ENCODE data around the gene CADPS2. TPM values are rescaled to one million over a fixed set of nuclear protein-coding genes. Genes with fewer than 3 reads are reported as not detected.

The CADPS2 gene
- total and polyA plus RNA-seq, 2 of the 8 experiments (the other 6 are each of a cell fraction or from before 2014, with no cell fraction given), result 8.9 to 22.3 TPM

GRCh38 chr7:122864016-122864415 is 22.2 kb downstream of the CADPS2 start:
- no peak overlapping the region for H3K56ac ChIP-seq (replicated peaks; ENCODE audit: insufficient read length, low read depth, low read length)
- H2BK5ac ChIP-seq (ENCODE audit: low read depth, low read length), result no peak overlapping the region
- no peak overlapping the region for H3K9ac ChIP-seq (replicated peaks in 1 of 4; ENCODE audit: extremely low read depth in 1 of 4, low read depth in 3 of 4, low read length in 3 of 4)
- no peak overlapping the region for H4K5ac ChIP-seq (ENCODE audit: insufficient read length, low read depth, low read length)
- no peaks in the 10 kb centered on the region for H3K27me3 ChIP-seq (replicated peaks in 1 of 4; ENCODE audit: control insufficient read depth in 3 of 4, extremely low read depth in 1 of 4, insufficient read depth in 3 of 4, low read length in 3 of 4)
- H3K79me2 ChIP-seq (ENCODE audit: control insufficient read depth in 1 of 2, insufficient read depth in 2 of 2, low read length in 2 of 2), result no peaks in the 10 kb centered on the region
- no peak overlapping the region for H3K4ac ChIP-seq (replicated peaks; ENCODE audit: insufficient read length, low read depth, low read length)
- no peak overlapping the region for H3K27ac ChIP-seq (ENCODE audit: low read depth, low read length)
- DNase-seq (ENCODE audit: low read depth in 1 of 2, low spot score in 2 of 2) (no peak), FAIRE-seq (no peak)
- H2BK120ac ChIP-seq (replicated peaks; ENCODE audit: low read depth, low read length), result no peak overlapping the region
- ChIA-PET POLR2A (ENCODE audit: partially characterized antibody) (interaction anchor here (0.7 kb wide), 1 partner anchor 38 kb away, joined by 3 read pairs; no protein-coding TSS in a partner anchor), CTCF (ENCODE audit: partially characterized antibody) (interaction anchor here (0.6 kb wide), 1 partner anchor 292 kb away, joined by 3 read pairs; no protein-coding TSS in a partner anchor)
- no peak overlapping the region for H2BK15ac ChIP-seq (ENCODE audit: low read length)
- no peak overlapping the region for H3K4me2 ChIP-seq (ENCODE audit: insufficient read depth in 1 of 2, low read depth in 2 of 2, low read length in 2 of 2)
- H4K91ac ChIP-seq (replicated peaks; ENCODE audit: insufficient read length, low read length), result no peak overlapping the region
- H3K23me2 ChIP-seq (ENCODE audit: low read depth, low read length), result no peaks in the 10 kb centered on the region
- peaks cover 0 to 3% of the 10 kb centered on the region in 2 experiments; a peak in 1 of 4 replicates for H3K9me3 ChIP-seq (ENCODE audit: insufficient read depth in 2 of 2, low read depth in 1 of 2, low read length in 1 of 2)
- H2AFZ ChIP-seq (ENCODE audit: low read length), result no peak overlapping the region
- H3K36me3 ChIP-seq (ENCODE audit: control insufficient read depth in 2 of 4, insufficient read depth in 4 of 4, low read length in 3 of 4), result no peaks in the 10 kb centered on the region; a peak in 1 of 8 replicates
- 88% methylated on average over 2 of the region's 2 CpGs; no CpG with 5 or more reads in 1 of the 2 experiments for WGBS, 2 experiments (ENCODE audit: extremely low coverage in 1 of 2, insufficient coverage in 1 of 2, insufficient read length in 1 of 2, insufficient replicate concordance in 2 of 2, low coverage in 1 of 2, low lambda C conversion rate in 2 of 2, missing lambda C conversion rate in 1 of 2)
- H2BK20ac ChIP-seq (ENCODE audit: low read length), result no peak overlapping the region
- no peak overlapping the region for H4K8ac ChIP-seq (ENCODE audit: extremely low read depth, insufficient read depth, low read length)
- H3K14ac ChIP-seq (ENCODE audit: insufficient read length), result no peak overlapping the region
- H3K23ac ChIP-seq (ENCODE audit: insufficient read length), result no peak overlapping the region
- H2AK5ac ChIP-seq (ENCODE audit: low read depth, low read length), result no peak overlapping the region
- H2BK12ac ChIP-seq (ENCODE audit: low read depth, low read length), result no peak overlapping the region
- no peak overlapping the region for H3K4me3 ChIP-seq (ENCODE audit: extremely low read depth in 1 of 4, insufficient read depth in 2 of 4, low read depth in 3 of 4, low read length in 4 of 4)
- no peaks in the 10 kb centered on the region for H4K20me1 ChIP-seq (replicated peaks in 1 of 2; ENCODE audit: control insufficient read depth in 1 of 2, insufficient read depth in 2 of 2, low read length in 2 of 2)
- peaks cover 0 to 2% (median 0%) of the 10 kb centered on the region in 4 experiments; a peak in 1 of 7 replicates for H3K4me1 ChIP-seq (replicated peaks in 1 of 4; ENCODE audit: control insufficient read depth in 3 of 4, insufficient read depth in 4 of 4, low read length in 3 of 4)
- no peaks in the 10 kb centered on the region for H3K79me1 ChIP-seq (ENCODE audit: low read depth, low read length)
- no peak overlapping the region for H3K18ac ChIP-seq (ENCODE audit: extremely low read depth, low read length)
- TF ChIP-seq CEBPB (IDR thresholded peaks at IDR 0.05; ENCODE audit: low read depth, low read length), result no peak
- TF ChIP-seq NANOG (IDR thresholded peaks at IDR 0.05; ENCODE audit: insufficient read depth, low read depth, low read length, poor library complexity, severe bottlenecking), result no peak
- no peak for TF ChIP-seq RFX5 (IDR thresholded peaks at IDR 0.05; ENCODE audit: borderline replicate concordance, low read depth, low read length)
- no peak for TF ChIP-seq EZH2 (IDR thresholded peaks at IDR 0.05; ENCODE audit: low read depth, low read length, severe bottlenecking)
- no peak for TF ChIP-seq TEAD4 (IDR thresholded peaks at IDR 0.05; ENCODE audit: low read depth, low read length)
- no peak for TF ChIP-seq KDM1A (IDR thresholded peaks at IDR 0.05; ENCODE audit: borderline replicate concordance, low read length)
- TF ChIP-seq RAD21 (IDR thresholded peaks at IDR 0.05 in 1 of 2, conservative IDR thresholded peaks at IDR 0.05 in 1 of 2; ENCODE audit: low read depth in 2 of 2, low read length in 2 of 2), result no peak
- TF ChIP-seq GTF2F1 (IDR thresholded peaks at IDR 0.05; ENCODE audit: borderline replicate concordance, low read depth, low read length), result no peak
- no peak for TF ChIP-seq MAFK (IDR thresholded peaks at IDR 0.05; ENCODE audit: low read depth, low read length)
- TF ChIP-seq, protein P1, sequence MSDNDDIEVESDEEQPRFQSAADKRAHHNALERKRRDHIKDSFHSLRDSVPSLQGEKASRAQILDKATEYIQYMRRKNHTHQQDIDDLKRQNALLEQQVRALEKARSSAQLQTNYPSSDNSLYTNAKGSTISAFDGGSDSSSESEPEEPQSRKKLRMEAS (IDR thresholded peaks at IDR 0.05), result no peak
- TF ChIP-seq POU5F1 (IDR thresholded peaks at IDR 0.05; ENCODE audit: low read depth, low read length), result no peak
- no peak for TF ChIP-seq CHD1 (IDR thresholded peaks at IDR 0.05; ENCODE audit: low read depth, low read length)

All from H1 (cell line).